GM19372 (cell line): ENCODE results near the gene PLEKHG4.
A peak's percentile ranks its signal among the peaks of the same experiment; 100 is the strongest.

Experiments
- ATAC-seq: cut with Tn5 transposase; IDR thresholded peaks from one replicate; pipeline ENCODE4 v1.9.1; 2021; ENCODE audit warnings: mild to moderate bottlenecking, low read depth, moderate library complexity; ENCODE audit not compliant: unreplicated experiment

Gene PLEKHG4

DNA sequence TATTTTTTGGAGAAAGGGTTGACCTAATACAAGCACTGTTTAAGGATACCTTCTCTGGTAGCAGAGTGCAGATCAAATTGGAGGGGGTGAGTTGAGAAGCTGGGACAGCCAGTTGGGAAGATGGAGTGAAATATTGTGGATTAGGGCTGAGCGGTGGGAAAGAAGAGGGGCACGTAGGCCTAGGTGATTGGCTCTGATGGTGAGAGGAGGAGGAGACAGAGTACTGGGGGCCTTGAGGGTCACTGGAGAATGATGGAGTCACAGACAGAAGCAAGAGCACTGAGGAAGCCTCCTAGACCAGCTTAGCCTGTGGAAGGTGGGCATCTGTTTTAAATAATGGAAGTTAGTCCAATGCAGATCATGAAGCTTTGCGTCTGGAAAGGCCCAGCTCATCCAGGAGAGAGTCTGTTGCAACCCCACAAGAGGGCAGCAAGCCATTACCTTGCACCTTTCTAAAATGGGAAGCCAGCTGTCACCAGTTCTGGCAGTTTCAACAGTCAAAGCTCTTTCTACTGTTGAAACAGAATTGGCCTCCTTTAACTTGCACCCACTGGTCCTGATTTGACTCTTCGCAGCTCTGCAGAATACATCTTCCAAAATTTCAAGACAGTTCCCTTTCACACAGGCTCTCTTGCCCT lies 18.8 kb upstream of the PLEKHG4 start:
- no peak for ATAC-seq

DNA sequence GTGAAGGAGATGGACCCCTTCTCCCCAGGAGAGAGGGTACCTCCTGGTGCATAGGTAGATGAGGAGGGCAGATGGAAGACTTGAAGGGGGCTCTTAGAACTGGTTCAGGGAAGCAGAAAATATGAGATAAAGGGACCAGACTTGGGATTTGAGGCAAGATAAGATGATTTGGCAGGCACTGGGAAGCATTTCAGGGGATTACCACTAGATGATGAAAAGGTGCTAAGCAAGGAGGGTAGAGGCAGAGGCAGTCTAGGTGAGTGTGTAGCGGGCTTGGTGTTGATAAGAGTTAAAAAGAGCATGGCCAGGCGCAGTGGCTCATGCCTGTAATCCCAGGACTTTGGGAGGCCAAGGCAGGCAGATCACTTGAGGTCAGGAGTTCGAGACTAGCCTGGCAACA lies 16.1 kb upstream of the PLEKHG4 start:
- no peak for ATAC-seq

DNA sequence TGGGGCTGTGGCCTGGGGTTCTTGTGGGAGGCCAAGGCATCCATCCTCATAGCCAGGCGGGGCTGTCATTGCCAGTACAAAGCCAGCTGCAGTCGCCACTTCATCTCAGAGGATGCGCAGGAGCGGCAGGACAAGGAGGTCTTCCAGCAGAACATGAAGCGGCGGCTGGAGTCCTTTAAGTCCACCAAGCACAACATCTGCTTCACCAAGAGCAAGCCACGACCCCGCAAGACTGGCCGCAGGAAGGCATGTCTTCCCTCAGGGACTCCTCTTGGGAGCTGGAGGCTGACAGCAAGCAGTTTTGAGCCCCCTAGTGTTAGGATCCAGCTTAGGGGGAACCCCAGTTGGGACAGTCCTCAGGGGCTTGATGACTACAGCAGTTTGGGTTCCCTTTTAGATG lies 15.1 kb upstream of the PLEKHG4 start:
- ATAC-seq: no peak

- no peak for ATAC-seq
Observed at GRCh38 chr16:67264866-67265265, 14.5 kb upstream of the PLEKHG4 start.

DNA sequence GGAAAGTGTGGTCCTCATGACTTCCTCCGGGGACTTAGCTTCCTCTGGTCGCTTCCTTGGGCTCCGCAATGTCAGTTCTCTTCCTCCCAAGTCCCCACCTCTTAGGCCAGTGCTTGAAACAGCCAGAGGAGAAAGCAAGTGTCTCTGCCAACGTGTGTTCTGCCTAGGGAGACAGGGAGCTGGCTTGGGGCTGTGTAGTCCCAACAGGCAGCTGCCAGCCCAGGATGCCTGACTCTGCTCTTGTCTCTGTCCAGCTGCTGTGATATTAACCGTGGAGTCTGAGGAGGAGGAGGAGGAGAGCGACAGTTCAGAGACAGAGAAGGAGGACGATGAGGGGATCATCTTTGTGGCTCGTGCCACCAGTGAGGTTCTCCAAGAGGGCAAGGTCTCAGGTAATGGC lies 13.5 kb upstream of the PLEKHG4 start:
- ATAC-seq: no peak

GRCh38 chr16:67268136-67268579 lies 11.2 kb upstream of the PLEKHG4 start:
- no peak for ATAC-seq

GRCh38 chr16:67269766-67270165 lies 9.6 kb upstream of the PLEKHG4 start:
- no peak for ATAC-seq

DNA sequence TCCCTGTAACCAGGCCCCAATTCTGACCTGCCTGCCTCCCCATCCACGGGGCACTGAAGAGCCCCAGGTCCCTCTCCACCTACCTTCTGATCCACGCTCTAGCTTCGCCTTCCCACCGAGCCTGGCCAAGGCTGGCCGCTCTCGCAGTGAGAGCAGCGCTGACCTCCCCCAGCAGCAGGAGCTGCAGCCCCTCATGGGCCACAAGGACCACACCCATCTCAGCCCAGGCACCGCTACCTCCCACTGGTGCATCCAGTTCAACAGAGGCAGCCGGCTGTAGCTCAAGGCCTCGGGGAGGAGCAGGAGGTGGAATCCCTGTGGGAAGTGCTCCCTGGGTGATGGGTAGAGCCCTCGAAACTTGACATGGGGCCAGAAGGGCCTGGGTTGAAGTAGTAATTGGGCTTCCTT lies 8.4 kb upstream of the PLEKHG4 start:
- ATAC-seq: no peak

DNA sequence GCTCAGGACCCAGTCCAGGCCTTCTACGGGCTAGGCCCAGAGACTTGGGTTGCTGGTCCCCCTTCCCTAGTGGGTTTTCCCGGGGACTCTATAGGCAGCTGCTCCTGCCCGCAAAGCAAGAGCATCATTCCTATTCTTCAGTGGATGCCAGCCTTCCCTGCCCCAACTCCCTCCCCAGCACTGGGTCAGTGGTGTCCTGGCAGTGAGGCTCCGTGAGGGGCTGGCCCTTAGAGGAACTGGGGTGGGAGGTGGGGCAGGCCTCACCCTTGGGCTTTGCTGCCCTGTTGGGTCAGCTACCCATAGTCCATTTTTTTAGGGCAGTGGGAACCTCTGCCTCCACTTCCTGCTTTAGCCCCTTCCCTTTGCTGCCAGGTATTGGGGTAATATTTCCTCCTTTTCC lies 7.9 kb upstream of the PLEKHG4 start:
- ATAC-seq: no peak

DNA sequence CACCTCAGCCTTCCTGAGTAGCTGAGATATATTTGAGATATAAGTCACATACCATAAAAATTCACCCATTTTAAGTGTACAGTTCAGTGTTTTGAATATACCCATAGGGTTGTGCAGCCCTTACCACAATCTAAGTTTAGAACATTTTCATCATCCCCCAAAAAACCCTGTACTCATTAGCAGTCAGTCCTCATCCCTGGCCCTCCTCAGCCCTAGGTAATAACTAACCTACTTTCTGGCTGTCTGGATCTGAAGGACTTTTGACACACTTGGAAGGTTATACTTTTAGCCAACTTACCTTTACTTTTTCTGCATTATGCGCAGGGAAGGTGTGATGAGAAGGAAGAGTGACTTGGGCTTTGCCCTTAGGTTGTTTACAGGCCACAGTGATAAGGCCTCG lies 4.0 kb upstream of the PLEKHG4 start:
- no peak for ATAC-seq

DNA sequence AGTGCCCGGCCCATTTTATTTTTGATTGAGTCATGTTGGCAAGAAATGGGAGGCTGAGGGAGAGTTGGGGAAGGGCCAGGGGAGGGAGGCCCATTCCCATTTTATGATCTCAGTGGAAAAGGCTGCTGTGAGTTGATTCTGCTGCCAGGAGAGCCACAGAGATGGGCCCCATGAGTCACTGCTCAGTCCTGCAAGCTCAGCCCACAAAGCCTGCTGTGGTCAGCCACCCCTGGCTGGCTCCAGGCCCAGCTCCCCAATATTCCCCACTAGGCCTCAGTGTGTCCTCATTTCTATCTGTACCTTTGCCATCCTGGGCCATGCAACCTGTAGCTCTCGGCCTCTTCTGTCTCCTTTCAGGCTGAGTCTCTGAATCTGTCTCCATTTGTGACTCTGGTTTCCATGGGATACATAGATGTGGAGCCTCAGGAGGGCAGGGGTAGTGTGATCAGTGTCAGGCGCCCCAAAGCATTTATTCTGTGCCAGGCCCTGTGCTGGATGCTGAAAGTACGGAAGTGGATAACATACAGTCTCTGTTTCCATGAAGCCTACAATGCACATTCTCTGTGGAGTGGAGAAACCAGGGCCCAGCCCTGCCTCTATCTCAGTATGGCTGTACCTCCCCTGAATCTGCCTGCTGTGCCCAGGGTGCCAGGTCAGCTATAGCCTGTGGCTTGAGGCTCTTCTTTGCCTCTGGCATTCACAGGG lies 1.9 kb upstream of the PLEKHG4 start:
- no peak for ATAC-seq

GRCh38 chr16:67277999-67278772 lies 1.1 kb upstream of the PLEKHG4 start:
- ATAC-seq: no peak

DNA sequence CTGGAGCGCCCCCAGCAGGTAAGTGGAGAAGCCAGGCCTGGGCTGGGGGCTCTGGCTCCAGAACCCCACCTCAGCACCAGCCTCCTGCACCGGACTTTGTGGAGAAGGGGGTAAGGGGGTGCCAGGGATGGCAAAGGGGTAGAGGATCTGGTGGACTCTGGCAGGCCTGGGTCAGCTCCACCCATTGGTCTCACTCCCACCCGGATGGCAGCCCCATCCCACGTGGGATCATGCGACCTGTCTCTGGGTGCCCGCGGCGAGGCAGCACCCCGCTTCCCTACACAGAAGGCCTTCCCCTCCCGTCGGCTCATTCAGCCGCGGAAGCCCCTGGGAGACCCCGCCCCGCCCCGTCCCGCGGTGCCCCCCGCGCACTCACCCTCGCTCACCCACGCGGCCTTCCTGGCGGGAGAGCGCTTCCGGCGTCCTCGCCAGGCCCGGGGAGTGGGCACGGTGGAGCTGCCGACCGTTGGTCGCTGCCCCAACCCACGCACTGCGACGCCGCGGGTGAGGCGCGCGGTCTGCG lies 498 bp upstream of the PLEKHG4 start:
- peak; percentile 40 for ATAC-seq

- ATAC-seq: no peak
Observed at GRCh38 chr16:67280090-67281015, 1.0 kb downstream of the PLEKHG4 start.

DNA sequence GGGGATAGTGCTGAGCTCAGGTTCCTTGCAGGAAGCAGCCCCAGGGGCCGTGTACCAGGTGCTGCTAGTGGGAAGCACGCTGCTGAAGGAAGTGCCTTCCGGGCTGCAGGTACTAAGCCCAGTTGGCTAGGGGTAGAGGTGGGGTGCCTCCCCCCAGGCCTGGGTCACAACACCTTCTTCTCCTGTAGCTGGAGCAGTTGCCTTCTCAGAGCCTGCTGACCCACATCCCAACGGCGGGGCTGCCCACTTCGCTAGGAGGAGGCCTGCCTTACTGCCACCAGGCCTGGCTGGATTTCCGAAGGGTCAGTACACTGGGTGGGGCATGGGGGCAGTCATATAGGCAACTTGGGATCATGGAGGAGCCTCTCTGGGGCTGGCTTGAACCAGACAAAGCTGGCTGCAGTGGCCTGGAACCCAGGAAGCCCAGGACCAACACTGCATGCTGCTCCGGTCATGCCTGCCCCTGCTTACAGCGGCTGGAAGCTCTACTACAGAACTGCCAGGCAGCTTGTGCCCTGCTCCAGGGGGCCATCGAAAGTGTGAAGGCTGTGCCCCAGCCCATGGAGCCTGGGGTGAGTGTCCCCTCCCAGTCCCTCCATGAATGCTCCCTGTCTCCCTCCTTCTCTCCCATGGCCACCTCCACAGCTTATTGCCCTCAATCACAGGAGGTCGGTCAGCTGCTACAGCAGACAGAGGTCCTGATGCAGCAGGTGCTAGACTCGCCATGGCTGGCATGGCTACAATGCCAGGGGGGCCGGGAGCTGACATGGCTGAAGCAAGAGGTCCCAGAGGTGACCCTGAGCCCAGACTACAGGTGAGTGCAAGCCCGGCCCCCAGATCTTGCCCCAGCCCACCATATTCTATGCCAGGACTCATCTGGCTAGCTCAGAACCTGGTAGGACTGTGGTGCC lies 2.5 kb downstream of the PLEKHG4 start:
- no peak for ATAC-seq

- ATAC-seq: no peak
Observed at GRCh38 chr16:67282447-67282805, 3.1 kb downstream of the PLEKHG4 start.

DNA sequence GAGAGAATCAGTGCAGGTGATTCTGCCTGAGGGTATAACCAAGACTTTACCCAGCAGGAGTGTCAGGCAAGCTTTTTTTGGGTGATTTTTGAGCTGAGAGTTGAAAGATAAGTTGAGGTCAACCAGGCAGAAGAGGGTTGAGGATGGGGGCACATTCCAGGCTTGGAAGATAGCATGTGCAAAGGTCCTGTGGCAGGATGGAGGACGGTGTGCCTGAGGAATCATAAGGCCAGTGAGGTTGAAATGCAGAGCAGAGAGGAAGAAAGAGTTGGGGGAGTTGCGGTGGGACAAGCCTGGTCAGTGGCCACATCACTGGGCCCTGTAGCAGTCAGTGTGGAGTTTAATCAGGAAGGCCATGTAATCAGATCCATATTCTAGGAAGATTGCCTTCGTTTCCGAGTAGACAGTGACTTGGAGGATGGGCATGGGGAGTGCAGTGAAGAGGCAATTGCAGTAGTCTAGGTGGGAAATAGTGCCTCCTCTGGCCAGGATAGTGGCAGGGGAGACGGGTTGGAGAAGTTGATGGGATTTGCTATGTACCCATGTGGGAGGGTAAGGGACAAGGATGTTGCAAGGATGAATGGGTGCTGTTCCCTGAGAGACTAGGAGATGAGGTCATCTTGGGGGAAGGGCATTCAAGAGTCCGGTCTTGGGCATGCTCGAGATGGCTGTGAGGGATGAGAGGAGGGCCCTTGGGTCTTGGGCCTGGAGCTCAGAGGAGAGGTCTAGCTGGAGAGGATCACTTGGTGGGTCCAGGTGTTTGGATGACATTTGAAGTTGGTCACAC lies 3.9 kb downstream of the PLEKHG4 start:
- ATAC-seq: no peak

DNA sequence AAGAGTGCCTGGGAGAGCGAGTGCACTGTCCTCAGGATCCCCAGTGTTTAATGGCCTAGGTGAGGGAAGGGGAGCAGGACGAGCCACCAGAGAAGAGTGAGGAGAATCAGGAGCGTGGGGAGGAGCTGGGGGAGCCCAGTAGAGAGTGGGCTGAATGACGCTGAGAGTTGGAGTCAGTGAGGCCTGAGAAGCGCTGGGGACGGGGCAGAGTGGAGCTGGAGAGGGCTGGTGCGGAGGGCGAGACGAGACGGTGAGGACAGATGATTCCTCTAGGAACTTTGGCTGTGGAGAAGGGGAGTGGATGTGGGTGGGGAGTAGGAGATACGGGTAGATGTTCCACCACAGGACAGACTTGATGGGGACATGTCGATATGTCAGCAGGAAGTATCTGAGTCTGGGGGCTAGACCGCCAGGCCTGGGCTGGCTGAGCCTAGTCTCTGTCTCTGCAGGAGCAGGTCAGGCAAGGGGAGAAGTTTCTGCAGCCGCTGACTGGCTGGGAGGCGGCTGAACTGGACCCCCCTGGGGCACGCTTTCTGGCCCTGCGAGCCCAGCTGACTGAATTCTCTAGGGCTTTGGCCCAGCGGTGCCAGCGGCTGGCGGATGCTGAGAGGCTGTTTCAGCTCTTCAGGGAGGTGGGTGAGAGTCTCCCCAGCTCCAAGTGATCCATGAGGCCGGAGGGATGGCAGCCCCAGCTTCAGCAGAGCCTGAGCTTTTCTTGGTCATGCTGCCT lies 4.7 kb downstream of the PLEKHG4 start:
- ATAC-seq: no peak
